Right lobe of liver (tissue), 6 donors: Measurements from ENCODE around the gene NFIA. TPM values are rescaled to one million over a fixed set of nuclear protein-coding genes. Genes with fewer than 3 reads are reported as not detected.

ENCODE experiments used
- ATAC-seq, 4 donors: fragments of 200-7000 bp; cut with Tn5 transposase; one replicate each; pipeline ENCODE4 v1.9.1; 2020; ENCODE audit warnings: mild to moderate bottlenecking in 4 of 4, moderate library complexity in 4 of 4
- DNase-seq, 3 donors: peaks; one replicate each; pipeline ENCODE4 v3.0.0-alpha.2; 2020
- H3K27ac ChIP-seq, 3 donors: fragments of 200-600 bp; one replicate each; pipeline ENCODE4 v1.8.0; 2022
- H3K27me3 ChIP-seq, 2 donors: fragments of 200-600 bp; one replicate each; pipeline ENCODE4 v1.8.0; 2022
- H3K36me3 ChIP-seq, 4 donors: fragments of 200-600 bp; sonication (generic) in 1 of 4; one replicate each; pipeline versions ENCODE4 v1.5.1 to v1.8.0; 2017 to 2022; ENCODE audit warnings: control low read depth in 1 of 4
- H3K4me1 ChIP-seq, 4 donors: fragments of 200-600 bp; sonication (generic) in 1 of 4; one replicate each; pipeline versions ENCODE4 v1.5.1 to v1.8.0; 2017 to 2022; ENCODE audit warnings: control low read depth in 1 of 4
- H3K4me3 ChIP-seq, 3 donors: fragments of 200-600 bp; one replicate each; pipeline ENCODE4 v1.8.0; 2022
- H3K9me3 ChIP-seq, 4 donors: fragments of 200-600 bp; sonication (generic) in 1 of 4; one replicate each; pipeline versions ENCODE4 v1.5.1 to v1.8.0; 2017 to 2022; ENCODE audit warnings: control low read depth in 1 of 4
- CTCF ChIP-seq, 4 donors: fragments of 200-600 bp in 3 of 4; fragments of 450-650 bp in 1 of 4; IDR thresholded peaks; one replicate each; pipeline versions ENCODE4 v1.5.1 to v1.8.0; 2016 to 2022; ENCODE audit warnings: antibody characterized with exemption in 4 of 4, mild to moderate bottlenecking in 2 of 4
- POLR2A ChIP-seq: fragments of 450-650 bp; IDR thresholded peaks from one replicate; pipeline ENCODE4 v1.6.1; 2017; ENCODE audit warnings: antibody characterized with exemption, mild to moderate bottlenecking
- whole genome bisulfite sequencing: methylation state at CpG from one replicate; pipeline ENCODE4 v1.1.6; 2018; ENCODE audit warnings: low coverage, low lambda C conversion rate; ENCODE audit not compliant: insufficient coverage; ENCODE audit errors: missing lambda C conversion rate; 5-methylcytosine and 5-hydroxymethylcytosine counted together
- intact Hi-C, 2 donors: fragments of 100-400 bp; cut with DNase I; formaldehyde crosslinking; loops; one replicate each; pipeline versions ENCODE4 v1.11.2 to v1.14.1; 2022
- total RNA-seq, 6 experiments: library from RNA; depleted of rRNA in 2 of 6; stranded (reverse); fragments of >200 nt in 2 of 6; fragmentation: NEBNext Ultra II Directional in 3 of 6; extraction: Animal tissue kit (Norgen Biotek cat#: 25700) in 3 of 6; gene quantifications; one replicate each; pipeline versions ENCODE4 v1.1.0 to v1.2.4, GENCODE V29; 2016 to 2023
- donor health status: DM: no; HTN: yes; CAD: no.
- donor health status: DM: no; HTN: no; CAD: no.
- donor health status: DM: no; HTN: no; CAD: no.
- donor health status: DM: no; HTN: yes; CAD: no.
- donor health status: DM: no; HTN: yes; CAD: no.

NFIA gene
- total RNA-seq, 6 experiments from 2014 or later: 36.7 to 97.2 (median 57.9) TPM

GRCh38 chr1:61370913-61371279 is 288.5 kb downstream of the NFIA start:
- DNase-seq: no peak
- TF ChIP-seq POLR2A (no peak), CTCF (IDR thresholded peaks at IDR 0.05) (no peak)
- H3K9me3 ChIP-seq: no peaks in the 10 kb centered on the region
- WGBS: 88% methylated on average over 2 of the region's 2 CpGs
- no peak for ATAC-seq
- H3K27me3 ChIP-seq: no peaks in the 10 kb centered on the region
- no peak overlapping the region for H3K27ac ChIP-seq
- no peak overlapping the region for H3K4me3 ChIP-seq
- H3K4me1 ChIP-seq: peaks cover 0 to 3% (median 0%) of the 10 kb centered on the region in 4 donors
- intact Hi-C loops: no loop called here
- peaks cover 0 to 12% (median 0%) of the 10 kb centered on the region in 4 donors for H3K36me3 ChIP-seq

GRCh38 chr1:61372944-61373343 is 290.6 kb downstream of the NFIA start:
- DNase-seq: no peak
- intact Hi-C loops: no loop called here
- Histone ChIP-seq H3K9me3 (no peaks in the 10 kb centered on the region), H3K4me3 (no peak overlapping the region), H3K4me1 (peaks cover 0 to 3% (median 0%) of the 10 kb centered on the region in 4 donors), H3K27me3 (no peaks in the 10 kb centered on the region), H3K27ac (no peak overlapping the region), H3K36me3 (peaks cover 0 to 12% (median 0%) of the 10 kb centered on the region in 4 donors)
- WGBS: 94% methylated on average over 5 of the region's 5 CpGs
- peak in 1 of 4 donors; percentile 36 for ATAC-seq
- TF ChIP-seq POLR2A (no peak), CTCF (IDR thresholded peaks at IDR 0.05) (no peak)

- no peak for DNase-seq
- no peak overlapping the region for H3K4me3 ChIP-seq
- H3K4me1 ChIP-seq: peaks cover 0 to 3% (median 0%) of the 10 kb centered on the region in 4 donors
- 100% methylated on average over 1 of the region's 1 CpG for WGBS
- TF ChIP-seq CTCF (IDR thresholded peaks at IDR 0.05) (no peak), POLR2A (no peak)
- no peak for ATAC-seq
- intact Hi-C loops: no loop called here
- H3K27ac ChIP-seq: no peak overlapping the region
- peaks cover 0 to 12% (median 0%) of the 10 kb centered on the region in 4 donors for H3K36me3 ChIP-seq
- H3K9me3 ChIP-seq: no peaks in the 10 kb centered on the region
- no peaks in the 10 kb centered on the region for H3K27me3 ChIP-seq
Observed at GRCh38 chr1:61374156-61374555, 291.8 kb downstream of the NFIA start.

- WGBS: 92% methylated on average over 3 of the region's 3 CpGs
- no peak for TF ChIP-seq POLR2A
- no peak for TF ChIP-seq CTCF (IDR thresholded peaks at IDR 0.05)
- intact Hi-C loops: no loop called here
Observed at GRCh38 chr1:61375082-61375880, 292.9 kb downstream of the NFIA start.

More at GRCh38 chr1:61375082-61375880, 292.9 kb downstream of the NFIA start:
- ATAC-seq: no peak
- Histone ChIP-seq H3K36me3 (peaks cover 0 to 9% (median 0%) of the 10 kb centered on the region in 4 donors), H3K9me3 (no peaks in the 10 kb centered on the region), H3K27me3 (no peaks in the 10 kb centered on the region), H3K4me3 (no peak overlapping the region), H3K4me1 (peaks cover 0 to 3% (median 0%) of the 10 kb centered on the region in 4 donors), H3K27ac (no peak overlapping the region)
- DNase-seq: no peak
